CMK (cell line): ENCODE data around the gene HOXB5.

Source experiments
- DNase-seq: peaks from one replicate; pipeline ENCODE4 v3.0.0-alpha.2; 2010; ENCODE audit warnings: low read depth

The HOXB5 gene

GRCh38 chr17:48593126-48593829 lies at the start of gene HOXB5:
TSS of gene HOXB5 (minus strand) at chr17:48593779. CDS start at chr17:48593682, 97 bp downstream.
- DNase-seq = no peak

GRCh38 chr17:48642843-48643696 lies 49.5 kb upstream of the HOXB5 start:
- no peak for DNase-seq

- no peak for DNase-seq
Measured at GRCh38 chr17:48642059-48642842, 48.7 kb upstream of the HOXB5 start.

- no peak for DNase-seq
Measured at GRCh38 chr17:48641541-48642058, 48.0 kb upstream of the HOXB5 start.

- no peak for DNase-seq
Measured at GRCh38 chr17:48640858-48641180, 47.2 kb upstream of the HOXB5 start.

GRCh38 chr17:48639982-48640857 lies 46.6 kb upstream of the HOXB5 start:
- no peak for DNase-seq

GRCh38 chr17:48639136-48639535 lies 45.6 kb upstream of the HOXB5 start:
- DNase-seq = no peak

GRCh38 chr17:48637323-48638260 lies 44.0 kb upstream of the HOXB5 start:
- DNase-seq = no peak

- peak; percentile 79 for DNase-seq
Measured at GRCh38 chr17:48636177-48637018, 42.8 kb upstream of the HOXB5 start.

GRCh38 chr17:48634493-48635208 lies 41.1 kb upstream of the HOXB5 start:
- DNase-seq = no peak

- no peak for DNase-seq
Measured at GRCh38 chr17:48633266-48633677, 39.7 kb upstream of the HOXB5 start.

- DNase-seq = no peak
Measured at GRCh38 chr17:48632579-48633265, 39.1 kb upstream of the HOXB5 start.

GRCh38 chr17:48631693-48632578 lies 38.4 kb upstream of the HOXB5 start:
- DNase-seq = no peak

GRCh38 chr17:48630925-48631692 lies 37.5 kb upstream of the HOXB5 start:
- DNase-seq = no peak

- DNase-seq = no peak
Measured at GRCh38 chr17:48630009-48630924, 36.7 kb upstream of the HOXB5 start.
